Mucosa of rectum (tissue), 2 donors: ENCODE results near the gene S100A4.
"Not testable (repeated sequence)": the region's sequence is repeated elsewhere in the genome, so short reads cannot be mapped to it uniquely, and the experiment has no call there.

ENCODE experiments used
- H3K27ac ChIP-seq, 2 donors: one replicate each; pipeline ENCODE4 v1.7.0; 2013; ENCODE audit warnings: inconsistent platforms in 2 of 2, low read depth in 2 of 2, low read length in 2 of 2
- H3K27me3 ChIP-seq, 2 donors: one replicate each; pipeline ENCODE4 v1.7.0; 2013; ENCODE audit warnings: low read length in 2 of 2; ENCODE audit not compliant: control insufficient read depth in 2 of 2, insufficient read depth in 2 of 2
- H3K36me3 ChIP-seq, 2 donors: one replicate each; pipeline ENCODE4 v1.7.0; 2013; ENCODE audit warnings: low read length in 2 of 2; ENCODE audit not compliant: control insufficient read depth in 2 of 2, insufficient read depth in 2 of 2
- H3K4me1 ChIP-seq, 2 donors: one replicate each; pipeline ENCODE4 v1.7.0; 2013; ENCODE audit warnings: low read length in 2 of 2, mild to moderate bottlenecking in 1 of 2; ENCODE audit not compliant: control insufficient read depth in 2 of 2, insufficient read depth in 2 of 2
- H3K4me3 ChIP-seq, 2 donors: one replicate each; pipeline ENCODE4 v1.7.0; 2013; ENCODE audit warnings: low read length in 2 of 2
- H3K9ac ChIP-seq, 2 donors: one replicate each; pipeline ENCODE4 v1.7.0; 2013; ENCODE audit warnings: low read length in 2 of 2, low read depth in 1 of 2, mild to moderate bottlenecking in 1 of 2
- H3K9me3 ChIP-seq, 2 donors: one replicate each; pipeline ENCODE4 v1.7.0; 2013; ENCODE audit warnings: low read length in 2 of 2; ENCODE audit not compliant: control insufficient read depth in 2 of 2
- donor health status: healthy.
- donor health status: Normal muscosa, but diverticular disease.

Gene S100A4

DNA sequence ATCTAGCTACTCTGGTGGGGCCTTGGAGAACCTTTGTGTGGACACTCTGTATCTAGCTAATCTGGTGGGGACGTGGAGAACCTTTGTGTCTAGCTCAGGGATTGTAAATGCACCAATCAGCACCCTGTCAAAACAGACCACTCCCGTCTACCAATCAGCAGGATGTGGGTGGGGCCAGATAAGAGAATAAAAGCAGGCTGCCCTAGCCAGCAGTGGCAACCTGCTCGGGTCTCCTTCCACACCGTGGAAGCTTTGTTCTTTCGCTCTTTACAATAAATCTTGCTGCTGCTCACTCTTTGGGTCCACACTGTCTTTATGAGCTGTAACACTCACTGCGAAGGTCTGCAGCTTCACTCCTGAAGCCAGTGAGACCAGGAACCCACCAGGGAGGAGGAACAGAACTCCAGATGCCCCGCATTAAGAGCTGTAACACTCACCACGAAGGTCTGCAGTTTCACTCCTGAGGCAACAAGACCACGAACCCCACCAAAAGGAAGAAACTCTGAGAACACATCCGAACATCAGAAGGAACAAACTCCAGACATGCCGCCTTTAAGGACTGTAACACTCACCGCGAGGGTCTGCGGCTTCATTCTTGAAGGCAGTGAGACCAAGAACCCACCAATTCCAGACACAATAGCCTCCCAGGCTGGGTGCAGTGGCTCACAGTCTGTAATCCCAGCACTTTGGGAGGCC is 23.1 kb downstream of the S100A4 start:
- not testable (repeated sequence) for H3K27me3 ChIP-seq, H3K9me3 ChIP-seq, H3K27ac ChIP-seq, H3K4me1 ChIP-seq, H3K36me3 ChIP-seq, H3K4me3 ChIP-seq, H3K9ac ChIP-seq

DNA sequence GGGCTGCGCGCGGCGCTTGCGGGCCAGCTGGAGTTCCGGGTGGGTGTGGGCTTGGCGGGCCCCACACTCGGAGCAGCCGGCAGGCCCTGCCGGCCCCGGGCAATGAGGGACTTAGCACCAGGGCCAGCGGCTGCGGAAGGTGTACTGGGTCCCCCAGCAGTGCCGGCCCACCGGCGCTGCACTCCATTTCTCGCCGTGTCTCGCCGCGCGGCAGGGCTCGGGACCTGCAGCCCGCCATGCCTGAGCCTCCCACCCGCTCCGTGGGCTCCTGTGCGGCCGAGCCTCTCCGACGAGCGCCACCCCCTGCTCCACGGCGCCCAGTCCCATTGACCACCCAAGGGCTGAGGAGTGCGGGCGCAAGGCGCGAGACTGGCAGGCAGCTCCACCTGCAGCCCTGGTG is 23.8 kb downstream of the S100A4 start:
- not testable (repeated sequence) for H3K4me1 ChIP-seq, H3K27ac ChIP-seq, H3K9me3 ChIP-seq, H3K9ac ChIP-seq, H3K4me3 ChIP-seq, H3K27me3 ChIP-seq, H3K36me3 ChIP-seq

DNA sequence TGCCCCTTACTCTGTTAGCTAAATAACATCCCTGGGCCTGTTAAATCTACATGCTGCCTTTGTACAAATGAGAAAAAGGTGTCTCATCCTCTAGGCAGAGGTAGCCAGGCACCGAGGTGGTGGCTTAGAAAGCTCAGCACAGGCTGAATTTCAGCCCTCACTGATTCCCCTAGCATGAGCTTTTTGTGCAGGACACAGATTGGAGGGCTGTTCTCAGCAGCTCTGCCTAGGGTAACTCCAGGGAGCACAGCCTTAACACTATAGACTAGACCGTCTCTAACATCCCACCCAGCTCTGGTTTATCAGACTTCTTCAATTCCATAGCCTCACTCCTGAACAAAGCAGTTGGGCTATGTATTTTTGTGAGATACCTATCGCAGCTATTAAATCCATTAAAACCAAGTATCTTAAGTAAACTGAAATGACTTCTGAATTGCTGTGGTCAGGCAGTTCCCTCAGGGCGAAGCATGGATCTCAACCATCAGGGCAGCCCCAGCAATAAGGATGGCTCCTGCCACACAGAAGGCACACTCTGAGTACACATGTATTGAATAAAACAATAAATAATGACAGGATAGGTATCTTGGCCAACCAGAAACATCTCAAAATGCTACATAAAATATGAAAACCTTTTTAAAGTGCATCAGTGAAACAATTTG is 24.7 kb downstream of the S100A4 start:
- peaks cover 11 to 15% of the 10 kb centered on the region in 2 donors for H3K4me1 ChIP-seq
- peak overlapping the region; percentile 28 to 47 for H3K9ac ChIP-seq

DNA sequence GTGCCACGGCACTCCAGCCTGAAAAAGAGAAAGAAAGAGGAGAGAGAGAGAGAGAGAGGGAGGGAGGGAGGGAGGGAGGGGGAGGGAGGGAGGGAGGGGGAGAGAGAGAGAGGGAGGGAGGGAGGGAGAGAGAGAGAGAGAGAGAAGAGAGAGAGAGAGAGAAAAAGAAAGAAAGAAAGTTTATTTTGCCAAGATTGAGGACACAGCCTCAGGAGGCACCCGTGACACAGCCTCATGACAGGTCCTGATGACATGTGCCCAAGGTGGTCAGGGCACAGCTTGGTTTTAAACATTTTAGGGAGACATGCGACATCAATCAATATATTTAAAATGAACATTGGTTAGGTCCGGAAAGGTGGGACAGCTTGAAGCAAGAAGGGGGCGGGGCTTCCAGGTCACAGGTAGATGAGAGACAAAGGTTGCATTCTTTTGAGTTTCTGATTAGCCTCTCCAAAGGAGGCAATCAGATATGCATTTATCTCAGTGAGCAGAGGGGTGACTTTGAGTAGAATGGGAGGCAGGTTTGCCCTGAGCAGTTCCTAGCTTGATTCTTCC is 25.4 kb downstream of the S100A4 start:
- not testable (repeated sequence) for H3K27me3 ChIP-seq, H3K9me3 ChIP-seq, H3K36me3 ChIP-seq
- Histone ChIP-seq H3K9ac (peak overlapping the region in 1 of 2 donors; percentile 28), H3K4me1 (peaks cover 17 to 21% of the 10 kb centered on the region in 2 donors), H3K27ac (peak overlapping the region; percentile 50 to 65), H3K4me3 (peak overlapping the region; percentile 22 to 37)

More for the DNA sequence above, 24.7 kb downstream of the S100A4 start:
- Histone ChIP-seq H3K27ac (peak overlapping the region; percentile 50 to 65), H3K27me3 (no peaks in the 10 kb centered on the region), H3K36me3 (no peaks in the 10 kb centered on the region), H3K9me3 (no peaks in the 10 kb centered on the region), H3K4me3 (no peak overlapping the region)

DNA sequence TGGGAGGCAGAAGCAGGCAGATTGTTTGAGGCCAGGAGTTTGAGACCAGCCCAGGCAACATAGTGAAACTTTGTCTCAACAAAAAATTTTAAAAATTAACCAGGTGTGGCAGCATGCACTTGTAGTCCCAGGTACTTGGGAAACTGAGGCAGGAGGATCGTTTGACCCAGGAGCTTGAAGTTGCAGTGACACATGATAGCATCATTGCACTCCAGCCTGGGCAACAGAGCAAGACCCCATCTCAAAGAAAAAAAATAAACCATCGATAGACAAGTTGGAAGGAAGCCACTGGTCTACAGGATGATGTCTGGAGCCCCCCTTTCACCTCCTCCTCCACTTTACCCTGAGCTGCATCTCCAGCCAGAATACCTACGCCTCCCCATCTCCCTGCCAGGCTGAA is 26.4 kb downstream of the S100A4 start:
- Histone ChIP-seq H3K36me3 (no peaks in the 10 kb centered on the region), H3K27me3 (no peaks in the 10 kb centered on the region), H3K4me3 (no peak overlapping the region)

DNA sequence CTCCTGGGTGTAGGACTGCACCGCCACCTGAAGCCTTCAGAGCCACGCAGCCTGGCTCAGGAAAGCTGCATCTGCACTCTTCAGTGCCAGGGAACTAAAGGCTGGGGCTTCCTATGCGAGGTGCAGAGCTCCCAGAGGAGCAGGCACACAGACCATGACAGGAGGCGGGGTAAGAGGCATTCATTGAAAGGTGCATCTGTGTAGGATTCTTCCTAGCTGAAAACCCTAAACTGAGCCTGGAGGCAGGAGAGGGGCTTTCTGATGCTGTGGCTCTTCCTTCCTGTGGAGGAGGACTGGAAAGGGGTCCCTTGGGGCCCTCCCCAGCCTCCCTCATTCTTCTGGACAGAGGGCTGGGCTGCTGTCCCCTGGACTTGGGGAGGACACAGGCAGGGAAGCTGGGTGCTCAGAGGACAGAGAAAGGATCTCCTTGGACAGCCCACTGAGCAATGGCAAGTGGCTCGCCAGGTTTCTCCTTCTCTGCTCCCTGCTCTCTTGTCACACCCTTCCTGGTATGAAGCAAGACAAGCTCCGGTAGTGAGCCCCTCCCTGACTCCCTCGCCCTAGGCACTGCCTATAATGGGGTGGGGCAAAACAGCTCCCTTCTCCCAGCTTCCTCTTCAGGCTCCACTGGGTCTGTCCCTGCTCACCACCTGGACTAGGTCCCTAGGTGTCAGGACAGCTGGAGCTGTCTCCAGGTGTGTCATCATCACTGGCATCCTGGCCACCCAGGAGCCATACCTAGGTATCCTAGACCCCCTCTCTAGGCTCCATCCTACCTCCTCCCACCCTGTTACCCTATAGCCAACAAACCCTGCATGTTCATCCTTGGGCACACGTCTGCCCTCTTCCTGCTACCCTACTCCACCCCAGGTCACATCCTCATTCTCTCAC is 29.9 kb downstream of the S100A4 start:
- no peaks in the 10 kb centered on the region for H3K9me3 ChIP-seq
- H3K9ac ChIP-seq, result peak overlapping the region; percentile 61 to 66
- H3K27ac ChIP-seq, result peak overlapping the region; percentile 95 to 97
- no peaks in the 10 kb centered on the region for H3K36me3 ChIP-seq
- H3K4me3 ChIP-seq, result peak overlapping the region in 1 of 2 donors; percentile 23
- no peaks in the 10 kb centered on the region for H3K27me3 ChIP-seq
- peaks cover 17 to 33% of the 10 kb centered on the region in 2 donors for H3K4me1 ChIP-seq

More for the DNA sequence above, 26.4 kb downstream of the S100A4 start:
- Histone ChIP-seq H3K27ac (no peak overlapping the region), H3K4me1 (peaks cover 19 to 28% of the 10 kb centered on the region in 2 donors), H3K9ac (no peak overlapping the region), H3K9me3 (no peaks in the 10 kb centered on the region)

DNA sequence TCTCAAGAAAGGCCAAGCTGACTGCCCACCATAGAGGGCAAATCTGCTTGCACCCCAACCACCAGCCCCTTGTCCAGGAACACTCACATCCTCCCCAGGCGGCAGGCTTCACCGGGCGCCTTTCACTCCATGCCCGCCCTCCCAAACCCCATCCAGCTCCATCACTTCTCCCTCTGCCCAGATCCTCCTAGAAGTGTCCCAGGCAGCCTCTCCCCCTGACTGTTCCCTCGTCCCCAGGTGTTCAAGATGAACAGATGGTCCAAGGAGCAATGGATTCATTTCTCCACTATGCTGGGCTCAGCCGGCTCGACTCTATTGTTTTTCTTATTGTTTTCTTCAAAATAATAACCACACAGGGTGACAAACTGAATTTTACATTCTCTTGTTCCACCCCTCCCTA is 31.9 kb downstream of the S100A4 start:
- Histone ChIP-seq H3K9me3 (no peaks in the 10 kb centered on the region), H3K27me3 (no peaks in the 10 kb centered on the region), H3K9ac (no peak overlapping the region), H3K27ac (no peak overlapping the region), H3K4me3 (no peak overlapping the region), H3K36me3 (no peaks in the 10 kb centered on the region), H3K4me1 (peaks cover 15 to 31% of the 10 kb centered on the region in 2 donors)

DNA sequence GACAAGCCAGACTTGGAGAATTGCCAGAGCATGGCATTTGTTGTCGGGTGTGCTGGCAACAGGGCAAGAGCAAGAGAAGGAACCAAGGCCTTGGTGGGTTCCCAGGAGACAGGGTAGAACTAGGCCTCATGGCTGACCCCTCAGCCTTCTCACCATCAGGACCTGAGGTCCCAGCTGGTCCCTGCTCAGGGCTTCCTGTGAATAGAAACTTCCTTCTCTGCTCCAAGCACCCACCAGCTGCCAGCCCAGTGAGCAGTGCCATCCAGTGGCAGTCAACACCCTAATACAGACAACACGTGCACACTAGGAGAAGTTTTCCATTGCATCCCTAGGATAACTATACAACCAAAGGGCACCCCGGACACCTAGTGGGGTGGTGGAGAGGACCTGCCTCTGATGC is 32.6 kb downstream of the S100A4 start:
- peaks cover 15 to 31% of the 10 kb centered on the region in 2 donors for H3K4me1 ChIP-seq
- no peaks in the 10 kb centered on the region for H3K36me3 ChIP-seq
- H3K27me3 ChIP-seq, result no peaks in the 10 kb centered on the region
- H3K4me3 ChIP-seq, result no peak overlapping the region
- H3K9me3 ChIP-seq, result no peaks in the 10 kb centered on the region
- H3K27ac ChIP-seq, result peak overlapping the region in 1 of 2 donors; percentile 9
- H3K9ac ChIP-seq, result no peak overlapping the region

DNA sequence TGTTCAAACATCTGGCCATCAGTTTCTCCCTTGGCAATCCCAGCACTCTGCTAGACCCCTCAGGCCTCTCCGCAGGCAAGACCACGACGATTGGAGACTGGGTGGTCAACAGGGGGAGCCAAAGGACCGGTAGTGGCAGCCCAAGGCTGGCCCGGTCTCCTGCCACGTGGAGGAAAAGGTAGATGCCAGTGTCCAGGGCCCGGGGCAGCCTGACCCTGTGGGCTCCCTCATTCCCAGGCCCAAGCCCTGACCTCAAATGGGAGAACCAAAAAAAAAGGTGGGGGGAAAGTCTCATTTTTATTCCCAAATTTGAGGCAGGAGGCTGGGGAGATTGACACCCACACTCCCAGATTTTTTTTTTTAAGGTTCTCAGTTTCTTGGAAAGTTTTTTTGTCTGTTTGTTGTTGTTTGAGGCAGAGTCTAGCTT is 34.6 kb downstream of the S100A4 start:
- Histone ChIP-seq H3K36me3 (no peaks in the 10 kb centered on the region), H3K9me3 (no peaks in the 10 kb centered on the region), H3K4me1 (peaks cover 8 to 29% of the 10 kb centered on the region in 2 donors), H3K4me3 (no peak overlapping the region), H3K27ac (no peak overlapping the region), H3K9ac (peak overlapping the region; percentile 20 to 47), H3K27me3 (no peaks in the 10 kb centered on the region)
